Suprapubic skin (tissue), 4 donors: ENCODE measurements around the gene KDM5B.

ENCODE experiments used
- POLR2A ChIP-seq, 2 donors: fragments of 450-650 bp; IDR thresholded peaks; one replicate each; pipeline ENCODE4 v1.6.1; 2017; ENCODE audit warnings: antibody characterized with exemption in 2 of 2, mild to moderate bottlenecking in 2 of 2, moderate library complexity in 2 of 2
- POLR2AphosphoS5 ChIP-seq, 3 donors: sonication (generic); formaldehyde crosslinking; IDR thresholded peaks; one replicate each; pipeline ENCODE4 v1.6.1; 2017; ENCODE audit warnings: antibody characterized with exemption in 3 of 3

- no peak for TF ChIP-seq POLR2AphosphoS5 (IDR thresholded peaks at IDR 0.05)
- no peak for TF ChIP-seq POLR2A (IDR thresholded peaks at IDR 0.05)
These were observed 120.9 kb downstream of the KDM5B start for GRCh38 chr1:202687370-202687769.
